TTC549 (cell line): ENCODE data around the gene F3.

Source experiments
- FAIRE-seq: peaks from 2 replicates; lab custom pipeline; 2012; peaks lifted over from hg19 to GRCh38; lab: Jason Lieb, UNC

F3 gene

GRCh38 chr1:94552071-94552586, 10.6 kb upstream of the F3 start:
- no peak for FAIRE-seq

DNA sequence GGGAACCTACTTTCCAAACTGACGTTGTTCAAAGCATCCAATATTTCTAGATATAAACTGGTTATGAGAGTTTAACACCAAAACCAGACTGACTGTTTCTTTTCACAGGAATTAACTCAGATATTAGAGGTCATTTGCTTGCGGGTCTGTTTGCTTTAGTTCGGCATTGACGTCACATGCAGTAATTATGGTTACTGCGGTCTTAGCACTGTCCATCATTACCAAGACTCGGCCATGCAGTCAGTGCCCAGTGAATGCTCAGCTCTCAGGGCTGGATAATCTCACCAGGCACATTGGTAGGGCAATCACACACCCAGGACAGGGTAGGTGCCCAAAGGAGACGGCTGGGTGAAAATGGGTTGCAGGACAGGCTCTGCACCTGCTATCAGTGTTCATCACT, 9.9 kb upstream of the F3 start:
- FAIRE-seq = no peak

DNA sequence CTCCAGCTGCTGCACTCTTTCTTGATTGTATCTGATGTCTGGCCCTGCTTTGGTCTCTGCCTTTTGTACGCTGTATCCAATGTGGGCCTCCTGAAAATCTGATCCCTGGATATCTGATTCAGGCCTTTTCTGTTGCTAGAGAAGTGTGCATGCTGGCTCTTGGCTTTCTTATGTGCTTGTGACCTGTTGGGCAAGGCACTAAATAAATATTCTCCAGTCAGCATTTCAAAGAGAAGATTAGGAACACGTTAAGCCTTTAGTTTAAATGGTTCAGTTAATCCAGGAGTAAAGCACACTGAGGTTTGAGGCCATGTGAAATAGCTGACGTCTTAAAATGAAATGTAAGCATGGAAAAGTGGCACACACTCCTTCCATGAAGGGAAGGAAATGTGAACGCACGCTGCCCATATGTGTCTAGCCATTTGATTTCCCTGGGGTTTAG, 9.3 kb upstream of the F3 start:
- FAIRE-seq = no peak

DNA sequence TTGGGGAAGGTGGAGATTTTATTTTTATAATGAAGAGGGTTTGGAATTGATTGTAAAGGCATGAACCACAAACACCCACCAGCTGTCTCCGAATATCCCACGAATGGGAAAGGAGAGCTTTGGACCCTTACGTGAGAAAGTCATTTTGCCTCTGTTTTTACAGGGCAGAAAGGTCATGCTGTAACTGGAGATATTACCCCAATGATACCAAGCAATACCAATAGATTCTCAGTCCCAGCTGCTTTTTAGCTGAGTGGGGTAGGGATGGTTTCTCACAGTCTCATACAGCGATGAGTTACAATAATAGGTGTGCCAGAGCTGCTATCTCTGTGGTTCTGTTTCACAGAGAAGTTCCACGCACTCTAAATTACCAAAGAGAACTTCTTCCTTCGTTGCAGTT, 8.8 kb upstream of the F3 start:
- FAIRE-seq = no peak

DNA sequence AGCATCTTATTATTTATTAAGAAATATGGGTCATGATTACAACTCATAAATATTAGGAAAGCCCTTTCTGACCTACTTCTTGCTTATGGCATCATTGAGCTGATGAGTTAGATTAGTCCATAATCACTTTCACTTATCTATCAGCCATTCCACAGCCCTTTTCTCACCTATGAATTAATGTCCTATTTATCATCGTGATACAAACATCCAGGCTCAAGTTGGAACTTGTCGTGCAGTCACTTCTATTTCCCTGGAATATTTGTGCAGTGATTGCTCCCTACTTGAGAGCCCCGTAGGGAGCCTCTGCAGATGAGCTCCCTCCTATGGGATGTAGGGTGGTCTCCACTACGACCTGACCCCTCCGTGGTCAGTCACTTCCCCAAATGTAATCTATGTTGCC, 8.1 kb upstream of the F3 start:
- no peak for FAIRE-seq

GRCh38 chr1:94544706-94545490, 3.3 kb upstream of the F3 start:
- no peak for FAIRE-seq

- no peak for FAIRE-seq
Observed at GRCh38 chr1:94543893-94544635, 2.5 kb upstream of the F3 start.

GRCh38 chr1:94543001-94543400, 1.4 kb upstream of the F3 start:
- no peak for FAIRE-seq

DNA sequence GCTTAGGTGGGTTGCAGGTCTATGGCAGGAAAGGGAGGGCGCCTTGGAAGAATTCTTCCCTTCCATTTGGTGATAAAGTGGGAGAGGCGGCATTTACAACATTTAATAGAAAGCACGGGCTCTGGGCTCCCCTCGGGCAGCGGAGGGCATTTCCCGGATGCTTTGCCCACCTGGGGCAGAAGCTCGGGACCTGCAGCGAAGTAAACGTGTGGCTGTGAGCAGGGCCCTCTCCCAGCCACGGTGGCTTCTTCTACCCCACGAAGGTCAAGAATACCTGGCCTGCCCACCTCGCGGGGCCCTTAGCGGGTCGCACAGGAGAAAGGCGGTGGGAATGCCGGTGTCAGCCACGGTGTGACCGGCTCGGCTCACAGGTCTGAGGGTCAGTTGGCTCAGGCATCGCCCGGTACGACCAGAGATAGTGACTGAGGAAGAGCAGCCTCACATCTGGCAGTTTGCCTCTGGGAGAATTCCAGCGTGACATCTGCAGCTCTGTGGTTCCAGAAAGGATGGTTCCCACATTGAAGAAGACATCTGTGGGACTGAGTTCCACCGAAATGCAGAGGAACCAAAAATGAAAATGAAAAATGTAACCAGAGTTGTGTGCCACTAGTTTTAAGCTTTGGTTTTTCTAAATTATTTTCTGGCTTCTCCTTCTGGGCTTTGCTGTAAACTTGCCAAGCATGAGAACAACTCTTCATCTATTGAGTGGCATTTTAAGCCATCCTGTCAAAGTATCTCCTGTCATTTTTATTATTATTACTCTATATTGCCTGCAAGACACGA, 720 bp upstream of the F3 start:
- no peak for FAIRE-seq

DNA sequence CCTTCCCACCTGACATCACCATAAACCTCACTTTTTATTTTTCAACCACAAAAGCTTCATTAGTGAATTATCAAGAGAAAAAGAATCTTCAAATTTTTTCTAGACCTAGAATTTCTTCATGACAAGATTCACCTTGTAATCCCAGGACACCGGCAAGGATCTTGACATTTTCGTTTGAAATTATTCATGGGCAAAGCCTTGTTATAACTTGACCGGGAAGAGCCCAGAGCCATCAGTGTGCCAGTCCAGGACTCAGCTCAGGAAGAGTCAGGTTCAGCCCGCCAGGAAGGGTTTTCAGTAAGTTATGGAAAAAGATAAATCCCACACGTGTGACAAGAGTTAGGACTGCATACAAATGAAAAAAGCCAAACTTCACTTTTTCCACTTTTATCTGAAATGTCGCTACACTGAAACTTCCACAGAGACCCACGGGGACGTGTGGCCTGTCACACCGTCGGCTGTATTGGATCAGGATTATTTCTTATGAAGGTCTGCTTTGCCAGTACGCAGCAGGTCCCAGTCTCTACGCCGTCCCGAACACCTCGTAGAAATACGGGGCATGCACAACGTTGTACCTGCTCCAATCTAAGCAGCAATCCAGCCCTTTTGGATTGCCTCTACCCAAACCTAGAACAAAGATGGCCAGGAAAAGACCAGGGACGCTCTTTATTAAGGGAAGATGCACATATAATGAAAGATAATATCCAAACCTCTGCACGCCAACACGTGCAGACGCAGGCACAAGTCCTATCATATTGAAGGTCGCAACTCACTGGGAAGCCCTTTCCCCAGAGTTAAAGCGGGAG, 916 bp downstream of the F3 start:
- no peak for FAIRE-seq

- FAIRE-seq = no peak
Observed at GRCh38 chr1:94539496-94539895, 2.1 kb downstream of the F3 start.

- FAIRE-seq = no peak
Observed at GRCh38 chr1:94538243-94538827, 3.2 kb downstream of the F3 start.

- no peak for FAIRE-seq
Observed at GRCh38 chr1:94537254-94537653, 4.3 kb downstream of the F3 start.

- no peak for FAIRE-seq
Observed at GRCh38 chr1:94535879-94536278, 5.7 kb downstream of the F3 start.

- FAIRE-seq = no peak
Observed at GRCh38 chr1:94535095-94535494, 6.5 kb downstream of the F3 start.

DNA sequence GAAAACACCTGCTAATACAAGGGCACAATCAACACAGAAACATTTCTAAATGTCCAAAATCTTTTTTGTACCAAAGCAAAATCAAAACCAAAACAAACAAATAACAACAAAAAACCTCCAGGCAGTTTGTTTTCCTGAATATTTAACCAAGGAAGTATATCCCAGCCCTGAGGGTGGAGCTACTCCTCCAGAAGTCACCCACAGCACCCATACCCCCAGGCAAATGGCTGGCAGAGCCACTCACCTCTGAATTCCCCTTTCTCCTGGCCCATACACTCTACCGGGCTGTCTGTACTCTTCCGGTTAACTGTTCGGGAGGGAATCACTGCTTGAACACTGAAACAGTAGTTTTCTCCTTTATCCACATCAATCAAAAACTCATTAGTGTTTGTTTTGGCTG, 9.5 kb downstream of the F3 start:
- FAIRE-seq = no peak

DNA sequence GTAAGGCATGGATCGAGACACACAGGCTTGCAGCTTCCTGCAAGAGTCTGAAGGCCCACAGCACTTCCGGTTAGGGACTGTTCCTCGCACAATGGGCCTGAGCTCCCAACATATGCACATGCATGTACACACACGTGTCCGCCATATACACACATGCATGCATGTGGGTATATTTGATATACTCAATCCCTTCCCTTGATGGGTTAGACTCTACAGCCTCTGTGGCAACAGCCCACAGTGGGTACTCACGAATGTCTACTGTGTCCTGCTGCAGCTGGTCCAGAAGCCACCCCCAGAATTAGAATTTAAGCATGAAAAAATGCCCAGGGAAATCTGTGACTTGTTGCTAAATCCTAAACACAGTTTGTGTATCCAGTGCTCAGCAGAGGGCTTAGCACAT, 9.9 kb downstream of the F3 start:
- no peak for FAIRE-seq

DNA sequence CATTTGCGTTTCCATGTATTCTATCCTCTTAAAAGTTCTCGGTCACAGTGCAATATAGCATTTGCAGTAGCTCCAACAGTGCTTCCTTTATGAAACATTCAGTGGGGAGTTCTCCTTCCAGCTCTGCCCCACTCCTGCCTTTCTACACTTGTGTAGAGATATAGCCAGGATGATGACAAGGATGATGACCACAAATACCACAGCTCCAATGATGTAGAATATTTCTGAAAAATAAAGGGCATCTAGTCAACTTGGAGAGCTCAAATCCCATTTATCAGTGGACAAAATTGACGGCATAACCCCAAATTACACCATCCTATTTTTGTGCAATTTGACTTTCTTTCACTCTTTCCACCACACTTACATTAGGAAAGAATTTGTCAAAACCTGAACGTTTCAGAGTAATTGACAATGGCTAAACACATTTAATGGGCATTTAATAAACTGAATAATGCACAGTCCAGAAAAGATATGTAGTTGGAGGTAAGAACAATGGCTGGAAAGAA, 11.1 kb downstream of the F3 start:
- no peak for FAIRE-seq

- FAIRE-seq = no peak
Observed at GRCh38 chr1:94529416-94529815, 12.1 kb downstream of the F3 start.

DNA sequence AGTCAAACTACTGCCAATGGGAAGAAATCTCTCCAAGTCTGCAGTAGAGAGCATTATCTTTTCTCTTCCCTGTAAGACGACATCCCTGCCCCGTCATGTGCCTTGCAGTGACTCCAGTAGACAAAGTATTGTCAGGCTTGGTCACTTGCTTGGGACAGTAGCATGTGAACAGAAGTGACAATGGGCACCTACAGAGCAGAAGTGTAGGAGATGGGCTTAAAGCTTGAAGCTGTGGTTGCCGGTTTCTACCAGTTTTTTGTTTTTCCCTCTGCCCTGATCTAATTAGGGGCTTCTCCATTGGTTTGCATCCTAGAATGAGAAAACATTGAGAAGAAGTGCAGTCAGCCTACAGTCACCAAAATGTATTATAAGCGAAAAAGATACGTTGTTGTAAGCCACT, 12.7 kb downstream of the F3 start:
- no peak for FAIRE-seq

GRCh38 chr1:94528299-94528698, 13.3 kb downstream of the F3 start:
- no peak for FAIRE-seq
